HG02973 (cell line): ENCODE measurements around the gene PDILT.

Experiments
- ATAC-seq: cut with Tn5 transposase; IDR thresholded peaks from one replicate; pipeline ENCODE4 v1.9.1; 2021; ENCODE audit warnings: moderate library complexity; ENCODE audit not compliant: unreplicated experiment

The PDILT gene

GRCh38 chr16:20402651-20403050 lies 1.9 kb downstream of the PDILT start:
- no peak for ATAC-seq

- ATAC-seq, result no peak
Measured at GRCh38 chr16:20401475-20402016, 3.0 kb downstream of the PDILT start.

GRCh38 chr16:20401066-20401465 lies 3.5 kb downstream of the PDILT start:
- no peak for ATAC-seq

- ATAC-seq, result no peak
Measured at GRCh38 chr16:20399185-20399584, 5.4 kb downstream of the PDILT start.

GRCh38 chr16:20398603-20399002 lies 5.9 kb downstream of the PDILT start:
- ATAC-seq, result no peak

- no peak for ATAC-seq
Measured at GRCh38 chr16:20397468-20398074, 7.0 kb downstream of the PDILT start.

GRCh38 chr16:20396846-20397467 lies 7.6 kb downstream of the PDILT start:
- no peak for ATAC-seq

GRCh38 chr16:20395946-20396345 lies 8.6 kb downstream of the PDILT start:
- no peak for ATAC-seq

- no peak for ATAC-seq
Measured at GRCh38 chr16:20393801-20394577, 10.5 kb downstream of the PDILT start.

- no peak for ATAC-seq
Measured at GRCh38 chr16:20391045-20391444, 13.5 kb downstream of the PDILT start.

- no peak for ATAC-seq
Measured at GRCh38 chr16:20388854-20389253, 15.7 kb downstream of the PDILT start.

- no peak for ATAC-seq
Measured at GRCh38 chr16:20387978-20388377, 16.6 kb downstream of the PDILT start.

GRCh38 chr16:20385844-20386832 lies 18.4 kb downstream of the PDILT start:
- ATAC-seq, result no peak

- no peak for ATAC-seq
Measured at GRCh38 chr16:20383106-20384029, 21.2 kb downstream of the PDILT start.

GRCh38 chr16:20382202-20382948 lies 22.2 kb downstream of the PDILT start:
- no peak for ATAC-seq

GRCh38 chr16:20380782-20381181 lies 23.8 kb downstream of the PDILT start:
- no peak for ATAC-seq

GRCh38 chr16:20377181-20377580 lies 27.4 kb downstream of the PDILT start:
- ATAC-seq, result no peak

GRCh38 chr16:20372701-20373100 lies 31.8 kb downstream of the PDILT start:
- ATAC-seq, result no peak
